HepG2 (cell line): ENCODE results near the gene NMNAT1. TPM values are rescaled to one million over a fixed set of nuclear protein-coding genes. Genes with fewer than 3 reads are reported as not detected.

Experiments
- ARHGAP35 ChIP-seq: sonication (generic); formaldehyde crosslinking; IDR thresholded peaks from 2 replicates; pipeline ENCODE4 v1.9.0; 2022; ENCODE audit warnings: mild to moderate bottlenecking, inconsistent platforms, moderate library complexity, missing genetic modification reagents, borderline replicate concordance
- ASH2L ChIP-seq: fragments of 300-600, 200-600 bp; sonication (generic); IDR thresholded peaks from 2 replicates; pipeline ENCODE4 v1.7.0; 2017; ENCODE audit warnings: low read depth, mild to moderate bottlenecking, moderate library complexity, mixed read lengths, low read length; ENCODE audit not compliant: insufficient read length
- ETV6 ChIP-seq: sonication (generic); formaldehyde crosslinking; conservative IDR thresholded peaks from 2 replicates; pipeline ENCODE4 v1.4.0; 2020; ENCODE audit warnings: missing genetic modification reagents
- FIP1L1 ChIP-seq: fragments of 200-400 bp; formaldehyde crosslinking; IDR thresholded peaks from 2 replicates; pipeline ENCODE4 v1.6.1; 2018; ENCODE audit warnings: low read depth, mild to moderate bottlenecking, low read length, moderate library complexity, borderline replicate concordance; ENCODE audit not compliant: insufficient read depth
- HMG20A ChIP-seq: IDR thresholded peaks from 2 replicates; pipeline ENCODE4 v1.6.1; 2016; ENCODE audit warnings: borderline replicate concordance
- HMGXB3 ChIP-seq: sonication (generic); formaldehyde crosslinking; IDR thresholded peaks from 2 replicates; pipeline ENCODE4 v1.4.0; 2020; ENCODE audit warnings: missing genetic modification reagents, borderline replicate concordance
- HOMEZ ChIP-seq: IDR thresholded peaks from 2 replicates; pipeline ENCODE4 v1.6.1; 2016; ENCODE audit warnings: low read depth
- JUND ChIP-seq: sonication (generic); formaldehyde crosslinking; IDR thresholded peaks from 2 replicates; pipeline ENCODE4 v1.8.0; 2022; ENCODE audit warnings: mild to moderate bottlenecking, missing genetic modification reagents
- KDM4B ChIP-seq: sonication (generic); formaldehyde crosslinking; IDR thresholded peaks from 2 replicates; pipeline ENCODE4 v1.4.0; 2020; ENCODE audit warnings: missing genetic modification reagents
- PAX8 ChIP-seq: sonication (generic); formaldehyde crosslinking; IDR thresholded peaks from 2 replicates; pipeline ENCODE4 v1.8.0; 2022; ENCODE audit warnings: mild to moderate bottlenecking, missing genetic modification reagents, borderline replicate concordance
- PBX2 ChIP-seq: IDR thresholded peaks from 2 replicates; pipeline ENCODE4 v1.6.1; 2016; ENCODE audit warnings: control low read depth
- RCOR2 ChIP-seq: IDR thresholded peaks from 2 replicates; pipeline ENCODE4 v1.6.1; 2016; ENCODE audit warnings: missing biosample characterization, missing genetic modification reagents
- RXRA ChIP-seq: sonication (generic); formaldehyde crosslinking; IDR thresholded peaks from 2 replicates; pipeline ENCODE4 v1.5.1; 2020; ENCODE audit warnings: missing genetic modification reagents
- TBP ChIP-seq: sonication (generic); formaldehyde crosslinking; IDR thresholded peaks from 2 replicates; pipeline ENCODE4 v1.5.0; 2020; ENCODE audit warnings: missing genetic modification reagents
- ZMYM2 ChIP-seq: sonication (generic); formaldehyde crosslinking; IDR thresholded peaks from 2 replicates; pipeline ENCODE4 v1.8.0; 2022; ENCODE audit warnings: mild to moderate bottlenecking, missing genetic modification reagents
- ZNF512B ChIP-seq: sonication (generic); formaldehyde crosslinking; IDR thresholded peaks from 2 replicates; pipeline ENCODE4 v1.5.1; 2020; ENCODE audit warnings: missing genetic modification reagents, mild to moderate bottlenecking, borderline replicate concordance
- ZSCAN20 ChIP-seq: sonication (generic); formaldehyde crosslinking; IDR thresholded peaks from 2 replicates; pipeline ENCODE4 v1.4.0; 2020; ENCODE audit warnings: missing genetic modification reagents, mild to moderate bottlenecking, borderline replicate concordance
- ZSCAN30 ChIP-seq: sonication (generic); formaldehyde crosslinking; IDR thresholded peaks from 2 replicates; pipeline ENCODE4 v1.5.0; 2020; ENCODE audit warnings: mild to moderate bottlenecking, missing genetic modification reagents
- polyA plus RNA-seq, 8 experiments: library from polyadenylated mRNA; depleted of rRNA in 3 of 8; stranded (reverse) in 7 of 8; unstranded in 1 of 8; fragments of >200 nt; fragmentation: Illumina TruSeq in 4 of 8; extraction: Trizol in 4 of 8; gene quantifications; 2 replicates each; pipeline versions ENCODE4 v1.2.1 to v1.2.3, GENCODE V29; 2011 to 2016; ENCODE audit warnings: low read depth in 4 of 8, missing spikeins in 1 of 8, mixed read lengths in 1 of 8; ENCODE audit not compliant: insufficient read depth in 1 of 8
- total RNA-seq, 5 experiments: library from RNA; depleted of rRNA; stranded (reverse); fragments of >200 nt; fragmentation: Illumina TruSeq; extraction: Trizol; gene quantifications; 2 replicates each; pipeline ENCODE4 v1.2.3, GENCODE V29; 2016; ENCODE audit warnings: low read depth in 1 of 5

Gene NMNAT1
- total and polyA plus RNA-seq, 2 of the 13 experiments (the other 11 are each of a cell fraction or from before 2014, with no cell fraction given), result 5.6 to 12.2 TPM

- peak; percentile 41; the same call in 1 of the 2 replicates for TF ChIP-seq ZNF512B
- TF ChIP-seq ZSCAN20, result peak; percentile 37; the same call in 1 of the 2 replicates
- TF ChIP-seq HMGXB3 (CRISPR knock-in tag), result peak; percentile 80; the same call in 1 of the 2 replicates
- peak; percentile 83 for TF ChIP-seq ETV6
- peak; percentile 48 for TF ChIP-seq HMG20A (CRISPR knock-in tag)
- TF ChIP-seq PAX8 (CRISPR knock-in tag), result no peak
- no peak for TF ChIP-seq TBP (CRISPR knock-in tag)
- peak; percentile 75; the same call in 1 of the 2 replicates for TF ChIP-seq KDM4B (CRISPR knock-in tag)
- peak; percentile 96 for TF ChIP-seq ASH2L
- TF ChIP-seq PBX2 (CRISPR knock-in tag), result no peak
- peak; percentile 90; the same call in 1 of the 2 replicates for TF ChIP-seq ZSCAN30 (CRISPR knock-in tag)
- TF ChIP-seq RXRA, result peak; percentile 89
- TF ChIP-seq ZMYM2, result no peak
- no peak for TF ChIP-seq FIP1L1
- no peak for TF ChIP-seq RCOR2 (CRISPR knock-in tag)
- peak; percentile 44; the same call in 1 of the 2 replicates for TF ChIP-seq HOMEZ (CRISPR knock-in tag)
- TF ChIP-seq JUND (CRISPR knock-in tag), result peak; percentile 76
- TF ChIP-seq ARHGAP35 (CRISPR knock-in tag), result 0 out of 2 replicates have a peak, but pooled peaks have one; percentile 56
Measured at GRCh38 chr1:9942939-9943788, at the start of gene NMNAT1, which contains the start of gene LZIC (continued).
